H1 (cell line): ENCODE results near the gene PRICKLE3. TPM values are rescaled to one million over a fixed set of nuclear protein-coding genes. Genes with fewer than 3 reads are reported as not detected.

ENCODE experiments used
- ATF2 ChIP-seq: IDR thresholded peaks from 2 replicates; pipeline ENCODE4 v1.6.1; 2012; ENCODE audit warnings: low read length, inconsistent platforms
- CBX5 ChIP-seq: fragments of 300-800, 300-1000 bp; sonication (generic); IDR thresholded peaks from 2 replicates; pipeline ENCODE4 v1.7.1; 2016; ENCODE audit warnings: antibody characterized with exemption, low read length, low read depth
- KDM4A ChIP-seq: IDR thresholded peaks from one replicate; pipeline ENCODE4 v1.7.1; 2012; ENCODE audit warnings: low read depth, mild to moderate bottlenecking, moderate library complexity, low read length, inconsistent platforms; ENCODE audit not compliant: severe bottlenecking
- SIN3A ChIP-seq, 2 experiments: IDR thresholded peaks in 1 of 2; conservative IDR thresholded peaks in 1 of 2; 2 replicates each; pipeline ENCODE4 v1.6.1; 2011 to 2012; ENCODE audit warnings: low read length in 2 of 2, improper control_type of control experiment in 1 of 2, low read depth in 1 of 2, mild to moderate bottlenecking in 1 of 2
- TAF1 ChIP-seq: IDR thresholded peaks from 2 replicates; pipeline ENCODE4 v1.6.1; 2011; ENCODE audit warnings: mild to moderate bottlenecking, low read depth, low read length
- polyA plus RNA-seq, 7 experiments: library from polyadenylated mRNA; depleted of rRNA in 3 of 7; stranded (reverse) in 5 of 7; unstranded in 2 of 7; fragments of >200 nt in 5 of 7; fragments of 200-250 nt in 2 of 7; gene quantifications; 1 replicate in 5 of 7; 2 replicates in 1 of 7; 4 replicates in 1 of 7; pipeline versions ENCODE4 v1.2.1 to v1.2.3, GENCODE V29; 2011 to 2013; ENCODE audit warnings: missing spikeins in 2 of 7, mixed read lengths in 2 of 7
- total RNA-seq: library from RNA; stranded (reverse); fragmentation: NEBNext Ultra II Directional; extraction: Animal tissue kit (Norgen Biotek cat#: 25700); gene quantifications from 2 replicates; pipeline ENCODE4 v1.2.1, GENCODE V29; 2021

Gene PRICKLE3
- total and polyA plus RNA-seq, 2 of the 8 experiments (the other 6 are each of a cell fraction or from before 2014, with no cell fraction given), result 9.1 to 10.6 TPM

GRCh38 chrX:49232525-49232924, 46.4 kb upstream of the PRICKLE3 start (continued):
- TF ChIP-seq TAF1 (no peak), CBX5 (no peak), KDM4A (no peak), ATF2 (no peak), SIN3A (conservative IDR thresholded peaks at IDR 0.05 in 1 of 2, IDR thresholded peaks at IDR 0.05 in 1 of 2; ENCODE audit: low read depth in 1 of 2, low read length in 2 of 2) (no peak)
